ENCODE data around the gene FAM13C.

DNA sequence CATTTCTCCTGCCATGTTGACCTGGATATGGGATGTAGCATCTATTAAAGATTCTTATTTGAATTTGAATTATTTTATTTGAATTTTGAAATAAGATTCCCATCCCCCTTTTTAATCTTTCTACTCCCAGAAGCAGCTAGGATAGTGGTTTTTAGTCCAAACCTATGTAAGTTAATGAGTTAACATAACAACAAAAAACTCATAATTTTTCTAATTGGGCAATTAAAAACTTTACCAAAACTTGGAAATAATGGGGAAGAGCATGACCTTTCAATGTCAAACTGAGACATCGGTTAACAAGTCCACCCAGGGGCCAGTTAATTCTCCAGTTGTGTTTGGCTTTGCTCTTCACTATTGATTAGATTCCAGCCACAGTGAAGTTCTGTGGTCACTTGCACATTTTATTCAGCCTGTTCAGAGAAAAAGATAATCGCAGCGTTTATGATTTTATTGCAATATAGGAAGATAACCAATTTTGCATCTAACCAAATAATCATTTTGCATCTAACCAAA is 1.2 kb upstream of the FAM13C start:
- TF ChIP-seq ZNF70 (CRISPR knock-in tag; IDR thresholded peaks at IDR 0.05): no peak
- no peak for TF ChIP-seq ARNTL (CRISPR knock-in tag; IDR thresholded peaks at IDR 0.05; ENCODE audit: borderline replicate concordance, low read depth)
- TF ChIP-seq, protein P1, sequence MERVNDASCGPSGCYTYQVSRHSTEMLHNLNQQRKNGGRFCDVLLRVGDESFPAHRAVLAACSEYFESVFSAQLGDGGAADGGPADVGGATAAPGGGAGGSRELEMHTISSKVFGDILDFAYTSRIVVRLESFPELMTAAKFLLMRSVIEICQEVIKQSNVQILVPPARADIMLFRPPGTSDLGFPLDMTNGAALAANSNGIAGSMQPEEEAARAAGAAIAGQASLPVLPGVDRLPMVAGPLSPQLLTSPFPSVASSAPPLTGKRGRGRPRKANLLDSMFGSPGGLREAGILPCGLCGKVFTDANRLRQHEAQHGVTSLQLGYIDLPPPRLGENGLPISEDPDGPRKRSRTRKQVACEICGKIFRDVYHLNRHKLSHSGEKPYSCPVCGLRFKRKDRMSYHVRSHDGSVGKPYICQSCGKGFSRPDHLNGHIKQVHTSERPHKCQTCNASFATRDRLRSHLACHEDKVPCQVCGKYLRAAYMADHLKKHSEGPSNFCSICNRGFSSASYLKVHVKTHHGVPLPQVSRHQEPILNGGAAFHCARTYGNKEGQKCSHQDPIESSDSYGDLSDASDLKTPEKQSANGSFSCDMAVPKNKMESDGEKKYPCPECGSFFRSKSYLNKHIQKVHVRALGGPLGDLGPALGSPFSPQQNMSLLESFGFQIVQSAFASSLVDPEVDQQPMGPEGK (CRISPR knock-in tag; IDR thresholded peaks at IDR 0.05; ENCODE audit: borderline replicate concordance): no peak
- no peak for TF ChIP-seq OSR1 (CRISPR knock-in tag; IDR thresholded peaks at IDR 0.05)
